Thoracic aorta (tissue), 2 donors: ENCODE results near the gene LCE1D. TPM values are rescaled to one million over a fixed set of nuclear protein-coding genes. Genes with fewer than 3 reads are reported as not detected.

Experiments
- ATAC-seq: fragments of 150-250 bp; one replicate; pipeline ENCODE4 v1.8.0; 2017; ENCODE audit warnings: low read depth; ENCODE audit not compliant: insufficient number of reproducible peaks, low FRiP score
- DNase-seq: peaks from one replicate; pipeline ENCODE4 v3.0.0-alpha.2; 2020; ENCODE audit warnings: low spot score
- H3K27ac ChIP-seq, 2 donors: fragments of 200-600 bp; sonication (generic); 1 replicate in 1 of 2; 2 replicates in 1 of 2; pipeline ENCODE4 v1.5.1; 2016; ENCODE audit warnings: mild to moderate bottlenecking in 2 of 2, moderate library complexity in 2 of 2
- H3K27me3 ChIP-seq: fragments of 200-600 bp; sonication (generic); replicated peaks from 2 replicates; pipeline ENCODE4 v1.6.0; 2016; ENCODE audit warnings: mild to moderate bottlenecking; ENCODE audit not compliant: insufficient read depth
- H3K36me3 ChIP-seq: fragments of 200-600 bp; sonication (generic); one replicate; pipeline ENCODE4 v1.5.1; 2016
- H3K4me1 ChIP-seq, 2 donors: fragments of 200-600 bp; sonication (generic); 1 replicate in 1 of 2; 2 replicates in 1 of 2; pipeline versions ENCODE4 v1.5.1 to v1.6.0; 2016; ENCODE audit warnings: low read depth in 2 of 2, mild to moderate bottlenecking in 1 of 2; ENCODE audit not compliant: control insufficient read depth in 1 of 2
- H3K4me3 ChIP-seq: fragments of 200-600 bp; sonication (generic); 2 replicates; pipeline ENCODE4 v1.5.1; 2016; ENCODE audit warnings: mild to moderate bottlenecking
- H3K9me3 ChIP-seq: fragments of 200-600 bp; sonication (generic); 2 replicates; pipeline ENCODE4 v1.5.1; 2016
- CTCF ChIP-seq: fragments of 200-600 bp; sonication (generic); IDR thresholded peaks from one replicate; pipeline ENCODE4 v1.5.1; 2019; ENCODE audit warnings: antibody characterized with exemption
- total RNA-seq, 2 donors: library from RNA; depleted of rRNA; stranded (reverse); fragments of >200 nt; gene quantifications; one replicate each; pipeline versions ENCODE4 v1.1.0 to v1.2.3, GENCODE V29; 2016

The LCE1D gene
- total RNA-seq, 2 donors from 2014 or later, result not detected

GRCh38 chr1:152811050-152811449, 14.5 kb downstream of the LCE1D start:
- no peak for ATAC-seq
- H3K9me3 ChIP-seq, result no peaks in the 10 kb centered on the region
- no peak for TF ChIP-seq CTCF
- H3K27me3 ChIP-seq, result no peaks in the 10 kb centered on the region
- H3K4me1 ChIP-seq, result no peaks in the 10 kb centered on the region
- no peaks in the 10 kb centered on the region for H3K36me3 ChIP-seq
- no peak overlapping the region for H3K4me3 ChIP-seq
- H3K27ac ChIP-seq, result no peak overlapping the region
- DNase-seq, result no peak

- TF ChIP-seq CTCF, result no peak
- no peaks in the 10 kb centered on the region for H3K36me3 ChIP-seq
- no peaks in the 10 kb centered on the region for H3K27me3 ChIP-seq
- ATAC-seq (no peak), DNase-seq (no peak)
- H3K4me3 ChIP-seq, result no peak within 1 kb of the TSS
- H3K9me3 ChIP-seq, result no peaks in the 10 kb centered on the region
- H3K27ac ChIP-seq, result no peak within 1 kb of the TSS
- H3K4me1 ChIP-seq, result no peaks in the 10 kb centered on the region
Observed at GRCh38 chr1:152811671-152812070, 15.2 kb downstream of the LCE1D start, which contains the start of gene LCE1B. LCE1B (plus strand) TSS chr1:152811971; CDS start chr1:152812447, 476 bp downstream.

GRCh38 chr1:152817309-152817708, 20.8 kb downstream of the LCE1D start:
- no peak for DNase-seq
- Histone ChIP-seq H3K4me1 (no peaks in the 10 kb centered on the region), H3K27ac (no peak overlapping the region), H3K27me3 (no peaks in the 10 kb centered on the region), H3K9me3 (no peaks in the 10 kb centered on the region), H3K36me3 (no peaks in the 10 kb centered on the region), H3K4me3 (no peak overlapping the region)
- no peak for TF ChIP-seq CTCF
- ATAC-seq, result no peak

GRCh38 chr1:152823294-152823693, 26.8 kb downstream of the LCE1D start:
- no peak overlapping the region for H3K4me3 ChIP-seq
- H3K9me3 ChIP-seq, result no peaks in the 10 kb centered on the region
- ATAC-seq (no peak), DNase-seq (no peak)
- no peaks in the 10 kb centered on the region for H3K4me1 ChIP-seq
- H3K36me3 ChIP-seq, result no peaks in the 10 kb centered on the region
- H3K27ac ChIP-seq, result no peak overlapping the region
- no peak for TF ChIP-seq CTCF
- H3K27me3 ChIP-seq, result no peaks in the 10 kb centered on the region

- H3K36me3 ChIP-seq, result no peaks in the 10 kb centered on the region
- H3K27me3 ChIP-seq, result no peaks in the 10 kb centered on the region
- ATAC-seq, result no peak
- no peaks in the 10 kb centered on the region for H3K9me3 ChIP-seq
- no peaks in the 10 kb centered on the region for H3K4me1 ChIP-seq
- DNase-seq, result no peak
- no peak for TF ChIP-seq CTCF
- no peak overlapping the region for H3K27ac ChIP-seq
- H3K4me3 ChIP-seq, result no peak overlapping the region
Observed at GRCh38 chr1:152824964-152825363, 28.4 kb downstream of the LCE1D start.
